ENCODE results near the gene TRAF2.

Gene TRAF2

DNA sequence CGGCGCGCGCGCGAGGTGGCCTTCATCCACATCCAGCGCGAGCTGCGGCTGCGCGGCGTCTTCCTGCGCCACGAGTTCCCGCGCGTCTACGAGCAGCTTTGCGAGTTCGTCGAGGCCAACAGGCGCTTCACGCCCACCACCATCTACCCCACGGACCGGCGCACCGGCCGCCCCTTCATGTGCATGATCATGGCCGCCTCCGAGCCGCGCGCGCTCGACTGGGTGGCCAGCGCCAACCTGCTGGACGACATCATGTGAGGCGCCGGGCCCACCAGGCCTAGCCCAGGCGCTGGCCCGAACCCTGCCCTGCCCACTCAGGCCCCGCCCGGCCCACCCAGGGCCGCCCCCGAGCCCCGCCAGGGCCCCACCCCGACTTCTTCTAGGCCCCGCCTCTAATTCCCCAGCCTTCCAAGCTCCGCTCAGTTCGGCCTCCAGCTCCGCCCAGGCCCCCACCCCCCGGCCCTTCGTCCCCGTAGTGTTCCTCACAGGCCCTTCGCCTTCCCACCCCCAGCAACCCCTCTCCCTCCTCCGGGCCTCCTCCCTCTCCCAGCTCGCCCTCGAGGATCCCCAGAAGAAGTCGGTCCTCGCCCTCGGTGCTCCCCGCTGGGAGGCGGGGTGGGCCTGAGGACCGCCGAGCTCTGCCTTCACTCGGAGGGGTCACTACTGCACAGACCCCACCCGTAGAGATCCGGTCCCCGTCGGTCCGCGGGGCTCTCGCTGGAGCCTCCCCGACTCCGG lies 39.1 kb upstream of the TRAF2 start:
- DNase-seq (ENCODE audit: low read depth): peak; percentile 65

DNA sequence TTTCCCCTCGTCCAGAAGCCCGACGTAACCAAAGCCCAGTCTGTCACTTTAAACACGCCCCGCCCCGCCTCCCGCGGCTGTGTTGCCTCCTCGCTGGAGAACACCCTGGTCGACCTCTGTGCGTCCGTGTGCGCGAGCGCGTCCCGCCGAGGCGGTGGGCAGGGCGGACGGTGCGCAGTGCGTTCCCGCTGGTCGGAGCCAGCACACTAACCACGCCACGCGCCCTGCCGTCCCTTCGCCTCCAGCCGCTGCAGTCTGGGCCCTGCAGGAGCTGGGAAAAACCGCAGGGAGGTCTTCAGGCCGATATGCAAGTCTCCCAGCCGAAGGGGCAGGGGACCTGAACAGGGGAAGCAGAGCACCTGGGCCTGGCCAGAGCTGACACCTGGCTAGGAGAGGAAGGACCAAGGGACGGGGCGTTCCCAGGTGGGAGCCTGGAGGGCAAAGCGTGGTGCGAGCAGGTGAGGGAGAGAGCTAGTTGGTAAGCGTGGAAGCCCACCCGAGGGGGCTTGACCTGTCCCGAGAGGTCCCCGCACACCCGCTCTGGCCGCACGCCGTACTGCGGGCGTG lies 38.4 kb upstream of the TRAF2 start:
- DNase-seq (ENCODE audit: low read depth): peak; percentile 68

DNA sequence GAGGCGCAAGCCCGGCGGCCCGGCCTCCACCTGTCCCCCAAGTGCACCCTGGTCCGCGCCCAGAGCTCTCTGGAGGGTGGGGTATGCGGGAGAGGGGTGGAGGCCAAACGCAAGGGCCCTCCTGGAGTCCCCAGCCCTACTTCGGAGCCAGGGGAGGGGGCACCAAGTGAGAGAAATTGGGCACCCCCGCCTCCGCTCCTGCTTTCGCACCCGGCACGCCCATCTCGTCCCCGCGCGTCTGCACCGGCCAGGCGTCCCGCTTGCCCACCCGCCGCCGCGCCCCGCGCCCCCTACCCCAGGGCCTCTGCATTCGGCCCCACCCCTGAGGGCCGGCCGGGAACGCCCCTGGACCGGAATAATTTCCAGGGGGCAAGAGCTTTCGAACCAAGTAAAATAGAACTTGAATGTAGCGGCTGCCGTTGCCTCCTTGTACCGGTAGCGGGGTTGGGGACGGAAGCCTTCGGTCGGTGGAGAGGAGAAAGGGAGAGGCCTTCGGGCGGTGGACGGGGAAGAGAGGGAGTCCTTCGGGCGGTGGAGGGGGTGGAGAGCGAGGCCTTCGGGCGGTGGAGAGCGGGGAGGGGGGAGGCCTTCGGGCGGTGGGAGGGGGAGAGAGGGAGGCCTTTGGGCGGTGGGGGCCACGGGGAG lies 37.8 kb upstream of the TRAF2 start:
- no peak for DNase-seq (ENCODE audit: low read depth)

DNA sequence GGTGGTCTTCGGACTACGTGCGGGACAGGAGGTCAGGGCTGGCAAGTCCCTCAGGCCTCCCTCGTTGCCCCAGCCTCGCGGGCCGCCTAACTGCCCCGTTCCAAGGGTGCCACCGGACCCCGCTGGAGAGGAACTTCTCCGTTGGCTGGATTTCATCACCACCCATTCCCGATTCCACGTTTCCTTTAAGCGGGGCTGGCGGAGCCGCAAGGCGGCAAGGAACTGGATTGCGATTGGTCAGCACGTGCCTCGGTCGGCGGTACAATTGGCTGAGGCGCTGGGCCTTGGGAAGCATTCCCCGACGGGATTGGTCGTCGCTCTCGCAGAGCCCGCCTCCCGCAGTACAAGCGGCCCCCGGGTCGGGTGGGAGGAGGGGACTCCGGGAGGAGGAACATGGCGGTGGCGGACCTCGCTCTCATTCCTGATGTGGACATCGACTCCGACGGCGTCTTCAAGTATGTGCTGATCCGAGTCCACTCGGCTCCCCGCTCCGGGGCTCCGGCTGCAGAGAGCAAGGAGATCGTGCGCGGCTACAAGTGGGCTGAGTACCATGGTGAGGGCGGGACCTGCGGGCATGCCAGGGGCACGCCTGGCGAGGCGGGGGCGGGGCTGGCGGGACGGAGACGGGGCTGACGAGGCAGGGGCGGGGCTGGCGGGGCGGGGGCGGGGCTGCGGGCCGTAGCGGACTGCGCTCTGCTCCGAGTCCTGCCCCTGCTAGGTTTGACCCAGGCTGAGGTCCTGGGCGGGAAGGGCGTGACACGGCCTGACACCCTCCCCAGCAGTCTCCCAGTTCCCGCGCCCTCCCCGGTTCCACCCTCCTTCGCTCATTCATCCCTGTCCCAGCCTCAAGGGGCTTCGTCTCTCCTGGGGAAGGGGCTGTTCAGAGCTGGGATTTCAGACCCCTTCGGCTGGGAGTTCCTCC lies 37.0 kb upstream of the TRAF2 start, which contains the start of gene PHPT1:
TSS of gene PHPT1 (plus strand) at position 372 of the 922 bp plus-strand sequence. CDS start at position 394, 22 bp downstream.
- DNase-seq (ENCODE audit: low read depth): peak; percentile 99

DNA sequence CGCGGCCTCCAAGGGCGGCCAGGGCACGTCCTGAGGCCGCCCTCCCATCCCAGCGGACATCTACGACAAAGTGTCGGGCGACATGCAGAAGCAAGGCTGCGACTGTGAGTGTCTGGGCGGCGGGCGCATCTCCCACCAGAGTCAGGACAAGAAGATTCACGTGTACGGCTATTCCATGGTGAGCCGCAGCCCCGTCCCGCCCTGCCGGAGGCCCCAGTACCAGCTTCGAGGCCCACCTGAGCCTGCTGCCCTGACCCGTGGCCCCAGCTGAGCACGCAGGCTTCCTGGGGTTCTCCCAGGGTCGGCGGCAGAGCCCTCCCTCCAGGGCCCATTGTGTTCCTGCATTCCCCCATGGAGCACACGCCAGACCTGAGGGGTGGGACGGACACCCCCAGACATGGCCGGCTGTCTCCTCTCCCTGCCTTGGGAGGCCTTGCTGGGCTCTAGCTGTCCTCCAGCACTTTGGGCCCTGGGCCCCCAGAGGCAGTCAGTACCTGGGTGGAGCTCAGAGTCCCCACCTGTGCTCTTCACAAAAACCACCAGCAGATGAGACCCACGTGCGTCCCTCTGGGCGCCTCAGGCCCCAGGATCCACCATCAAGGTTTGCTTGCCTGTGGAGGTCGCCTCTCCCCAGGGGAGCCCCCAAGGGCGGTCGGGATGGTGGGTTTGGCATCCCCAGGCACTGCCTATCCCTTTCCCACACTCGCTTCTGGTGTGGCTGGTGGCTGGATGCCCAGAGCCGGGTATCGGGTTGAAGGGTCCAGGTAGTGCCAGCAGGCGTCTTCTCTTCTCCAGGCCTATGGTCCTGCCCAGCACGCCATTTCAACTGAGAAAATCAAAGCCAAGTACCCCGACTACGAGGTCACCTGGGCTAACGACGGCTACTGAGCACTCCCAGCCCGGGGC lies 36.1 kb upstream of the TRAF2 start:
- no peak for DNase-seq (ENCODE audit: low read depth)

DNA sequence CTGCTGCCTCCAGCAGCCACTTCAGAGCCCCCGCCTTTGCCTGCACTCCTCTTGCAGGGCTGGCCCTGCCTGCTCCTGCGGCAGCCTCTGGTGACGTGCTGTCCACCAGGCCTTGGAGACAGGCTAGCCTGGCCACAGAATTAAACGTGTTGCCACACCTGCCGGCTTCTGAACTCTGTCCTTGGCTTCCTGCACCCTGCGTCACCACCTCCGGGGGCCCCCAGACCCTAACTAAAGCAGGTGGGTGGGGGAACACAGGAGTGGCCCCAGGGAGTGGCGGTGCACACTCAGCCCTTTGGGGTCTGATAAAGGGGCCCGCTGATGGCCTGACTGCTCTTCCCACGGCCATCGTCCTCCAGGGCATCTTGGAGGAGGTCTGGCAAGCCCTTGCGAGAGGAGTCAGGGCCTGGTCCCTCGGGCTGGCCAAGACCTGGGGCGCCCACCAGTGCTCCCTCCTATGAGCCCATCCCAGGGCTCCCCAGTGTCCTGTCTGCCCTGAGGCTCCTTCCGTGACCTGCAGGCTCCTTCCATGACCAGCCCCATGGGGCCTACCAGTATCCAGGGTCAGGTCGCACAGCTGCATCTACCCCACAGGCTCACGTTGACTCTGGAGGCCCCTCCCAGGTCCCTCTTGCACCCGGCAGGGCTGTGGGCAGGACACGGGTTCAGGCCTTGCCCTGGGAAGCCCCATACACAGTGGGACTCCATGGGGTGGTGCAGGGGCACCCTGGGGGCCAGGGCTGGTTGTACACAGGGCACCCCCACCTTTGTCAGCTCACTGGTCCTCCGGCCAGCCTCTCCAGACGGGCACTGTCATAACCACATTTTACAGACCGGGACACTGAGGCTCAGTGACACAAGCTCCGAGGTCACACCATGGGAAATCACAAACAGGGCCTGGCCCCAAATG lies 35.2 kb upstream of the TRAF2 start:
- DNase-seq (ENCODE audit: low read depth): no peak

DNA sequence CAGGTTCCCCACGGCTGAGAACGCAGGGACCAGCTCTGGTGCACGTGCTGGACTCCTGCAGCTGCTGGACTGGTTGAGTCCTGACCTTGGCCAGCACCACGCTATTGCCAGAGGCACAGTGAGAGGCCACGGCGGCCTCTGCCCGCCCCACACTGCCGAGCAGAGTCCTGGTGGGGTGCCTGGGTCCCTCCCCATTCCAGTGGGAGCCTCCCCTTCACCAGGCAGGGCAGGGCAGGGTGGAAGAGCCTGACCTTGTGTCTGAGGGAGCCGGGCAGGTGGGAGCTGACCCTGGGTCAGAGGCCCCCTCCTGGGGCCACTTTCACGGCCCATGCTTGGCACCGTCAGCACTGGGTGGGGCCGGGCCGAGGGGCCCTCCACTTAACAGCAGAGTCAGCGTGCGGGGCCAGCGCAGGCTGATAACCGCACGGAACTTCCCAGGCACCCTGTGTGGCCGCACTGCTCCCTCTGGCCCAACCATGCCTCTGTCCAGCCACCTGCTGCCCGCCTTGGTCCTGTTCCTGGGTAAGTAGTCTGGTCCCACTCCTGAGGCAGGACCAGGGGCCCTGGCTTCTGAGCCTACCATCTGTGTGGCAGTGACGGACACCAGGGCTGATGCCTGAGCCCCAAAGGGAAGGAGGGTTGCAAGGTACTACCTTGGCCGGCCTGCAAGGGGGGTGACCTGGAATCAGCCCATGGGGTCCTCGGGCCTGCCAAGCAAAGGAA lies 34.2 kb upstream of the TRAF2 start, which contains the start of gene MAMDC4:
TSS of gene MAMDC4 (plus strand) at position 406 of the 723 bp plus-strand sequence. CDS start at position 477, 71 bp downstream.
- DNase-seq (ENCODE audit: low read depth): no peak

DNA sequence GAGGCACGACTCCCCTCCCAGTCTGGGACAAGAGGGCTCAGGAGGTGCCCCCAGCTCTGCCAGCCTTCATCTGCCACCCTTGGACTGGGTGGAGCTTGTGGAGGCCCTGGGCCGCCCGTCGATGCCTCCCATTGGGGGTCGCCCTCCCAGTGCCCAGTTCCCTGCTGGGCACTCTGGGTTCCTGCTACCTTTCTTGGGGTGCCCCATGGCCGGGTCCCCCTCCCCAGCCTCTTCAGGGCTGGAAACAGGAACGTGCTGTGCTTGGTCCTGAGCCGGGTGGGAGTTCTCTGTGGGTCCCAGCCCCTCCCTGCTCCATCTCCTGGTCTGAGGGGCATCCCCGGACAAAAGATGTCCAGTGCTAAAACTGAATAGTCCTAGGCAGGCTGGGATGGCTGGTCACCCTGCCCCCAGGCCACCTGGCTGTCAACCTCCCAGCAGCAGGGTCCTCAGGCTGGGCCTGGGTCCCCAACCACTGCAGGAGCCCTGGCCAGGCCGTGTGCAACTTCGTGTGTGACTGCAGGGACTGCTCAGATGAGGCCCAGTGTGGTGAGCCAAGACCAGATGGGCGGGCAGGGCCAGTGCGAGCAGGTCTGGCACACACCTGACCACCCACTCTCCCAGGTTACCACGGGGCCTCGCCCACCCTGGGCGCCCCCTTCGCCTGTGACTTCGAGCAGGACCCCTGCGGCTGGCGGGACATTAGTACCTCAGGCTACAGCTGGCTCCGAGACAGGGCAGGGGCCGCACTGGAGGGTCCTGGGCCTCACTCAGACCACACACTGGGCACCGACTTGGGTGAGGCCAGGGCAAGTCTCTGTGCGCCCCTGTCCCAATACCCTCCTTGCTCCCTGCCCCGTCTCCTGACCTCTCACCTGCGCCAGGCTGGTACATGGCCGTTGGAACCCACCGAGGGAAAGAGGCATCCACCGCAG lies 33.4 kb upstream of the TRAF2 start:
- no peak for DNase-seq (ENCODE audit: low read depth)

DNA sequence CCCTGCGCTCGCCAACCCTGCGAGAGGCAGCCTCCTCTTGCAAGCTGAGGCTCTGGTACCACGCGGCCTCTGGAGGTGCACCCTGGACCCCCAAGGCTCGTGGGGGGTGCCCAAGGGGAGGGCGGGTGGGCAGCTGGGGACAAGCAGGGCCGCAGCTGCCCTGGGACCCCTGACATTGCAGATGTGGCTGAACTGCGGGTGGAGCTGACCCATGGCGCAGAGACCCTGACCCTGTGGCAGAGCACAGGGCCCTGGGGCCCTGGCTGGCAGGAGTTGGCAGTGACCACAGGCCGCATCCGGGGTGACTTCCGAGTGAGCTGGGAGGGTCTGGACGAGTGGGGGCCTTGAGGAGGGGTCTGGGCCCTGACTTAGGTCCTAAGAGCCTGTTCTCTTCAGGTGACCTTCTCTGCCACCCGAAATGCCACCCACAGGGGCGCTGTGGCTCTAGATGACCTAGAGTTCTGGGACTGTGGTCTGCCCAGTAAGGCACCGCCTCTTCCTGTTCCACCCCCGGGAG lies 32.7 kb upstream of the TRAF2 start:
- DNase-seq (ENCODE audit: low read depth): no peak

DNA sequence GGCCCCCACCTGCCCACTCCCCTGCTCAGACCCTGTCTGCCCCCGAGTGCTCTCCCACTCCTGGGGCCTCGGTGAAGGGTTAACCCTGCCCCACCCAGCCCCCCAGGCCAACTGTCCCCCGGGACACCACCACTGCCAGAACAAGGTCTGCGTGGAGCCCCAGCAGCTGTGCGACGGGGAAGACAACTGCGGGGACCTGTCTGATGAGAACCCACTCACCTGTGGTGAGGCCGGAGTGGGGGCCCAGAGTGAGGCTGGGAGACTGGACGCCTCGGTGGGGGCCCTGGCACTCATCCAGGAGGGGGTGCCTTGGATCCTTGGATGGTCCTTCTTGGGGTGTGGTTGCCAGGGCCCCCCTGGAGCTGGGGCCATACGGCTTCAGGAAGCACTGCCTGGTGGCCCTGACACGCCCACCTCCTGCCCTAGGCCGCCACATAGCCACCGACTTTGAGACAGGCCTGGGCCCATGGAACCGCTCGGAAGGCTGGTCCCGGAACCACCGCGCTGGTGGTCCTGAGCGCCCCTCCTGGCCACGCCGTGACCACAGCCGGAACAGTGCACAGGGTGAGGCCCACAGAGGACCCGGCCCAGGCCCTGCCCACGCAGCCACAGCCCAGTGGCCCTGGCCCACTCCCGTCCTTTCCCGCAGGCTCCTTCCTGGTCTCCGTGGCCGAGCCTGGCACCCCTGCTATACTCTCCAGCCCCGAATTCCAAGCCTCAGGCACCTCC lies 32.0 kb upstream of the TRAF2 start:
- DNase-seq (ENCODE audit: low read depth): no peak

DNA sequence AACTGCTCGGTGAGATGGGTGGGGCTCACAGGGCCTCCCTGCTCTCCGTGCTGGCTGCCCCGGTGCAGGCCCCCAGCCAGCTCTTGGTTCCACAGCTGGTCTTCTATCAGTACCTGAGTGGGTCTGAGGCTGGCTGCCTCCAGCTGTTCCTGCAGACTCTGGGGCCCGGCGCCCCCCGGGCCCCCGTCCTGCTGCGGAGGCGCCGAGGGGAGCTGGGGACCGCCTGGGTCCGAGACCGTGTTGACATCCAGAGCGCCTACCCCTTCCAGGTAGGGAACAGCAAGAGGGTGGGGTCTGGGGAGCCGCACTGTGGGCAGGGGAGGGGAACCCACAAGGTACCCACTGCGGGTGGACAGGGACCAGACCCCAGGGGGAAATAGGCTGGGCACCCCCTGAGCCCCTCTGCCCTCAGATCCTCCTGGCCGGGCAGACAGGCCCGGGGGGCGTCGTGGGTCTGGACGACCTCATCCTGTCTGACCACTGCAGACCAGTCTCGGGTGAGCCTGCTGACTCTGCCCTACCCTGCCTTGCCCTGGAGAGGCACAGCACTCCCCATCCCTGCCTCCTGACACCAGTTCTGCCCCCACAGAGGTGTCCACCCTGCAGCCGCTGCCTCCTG lies 31.4 kb upstream of the TRAF2 start:
- DNase-seq (ENCODE audit: low read depth): no peak

DNA sequence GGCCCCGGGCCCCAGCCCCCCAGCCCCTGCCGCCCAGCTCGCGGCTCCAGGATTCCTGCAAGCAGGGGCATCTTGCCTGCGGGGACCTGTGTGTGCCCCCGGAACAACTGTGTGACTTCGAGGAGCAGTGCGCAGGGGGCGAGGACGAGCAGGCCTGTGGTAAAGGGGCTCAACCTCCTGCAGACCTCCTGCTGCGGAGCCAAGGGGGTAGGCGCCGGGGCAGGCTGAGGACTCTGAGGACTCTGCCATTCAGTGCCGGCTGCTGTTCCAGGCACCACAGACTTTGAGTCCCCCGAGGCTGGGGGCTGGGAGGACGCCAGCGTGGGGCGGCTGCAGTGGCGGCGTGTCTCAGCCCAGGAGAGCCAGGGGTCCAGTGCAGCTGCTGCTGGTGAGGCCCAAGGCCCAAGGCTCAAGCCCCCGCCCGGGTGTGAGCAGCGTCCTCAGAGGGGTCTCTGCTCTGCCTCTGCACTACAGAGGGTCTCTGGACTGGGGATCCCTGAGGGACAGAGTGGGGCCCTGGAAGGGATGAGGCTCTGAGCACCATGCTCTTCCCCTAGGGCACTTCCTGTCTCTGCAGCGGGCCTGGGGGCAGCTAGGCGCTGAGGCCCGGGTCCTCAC lies 30.7 kb upstream of the TRAF2 start:
- no peak for DNase-seq (ENCODE audit: low read depth)

DNA sequence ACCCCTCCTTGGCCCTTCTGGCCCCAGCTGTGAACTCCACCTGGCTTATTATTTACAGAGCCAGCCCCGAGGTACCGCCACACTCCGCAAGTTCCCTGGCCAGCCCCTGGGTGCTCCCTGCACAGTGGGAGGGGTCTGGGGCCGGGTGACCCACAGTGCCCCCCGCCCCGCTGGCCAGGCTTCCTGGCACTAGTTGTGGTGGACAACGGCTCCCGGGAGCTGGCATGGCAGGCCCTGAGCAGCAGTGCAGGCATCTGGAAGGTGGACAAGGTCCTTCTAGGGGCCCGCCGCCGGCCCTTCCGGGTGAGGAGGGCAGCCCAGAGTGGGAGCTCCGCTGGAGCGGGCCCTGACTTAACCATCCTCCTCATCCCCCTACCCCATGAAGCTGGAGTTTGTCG lies 30.2 kb upstream of the TRAF2 start:
- DNase-seq (ENCODE audit: low read depth): no peak

DNA sequence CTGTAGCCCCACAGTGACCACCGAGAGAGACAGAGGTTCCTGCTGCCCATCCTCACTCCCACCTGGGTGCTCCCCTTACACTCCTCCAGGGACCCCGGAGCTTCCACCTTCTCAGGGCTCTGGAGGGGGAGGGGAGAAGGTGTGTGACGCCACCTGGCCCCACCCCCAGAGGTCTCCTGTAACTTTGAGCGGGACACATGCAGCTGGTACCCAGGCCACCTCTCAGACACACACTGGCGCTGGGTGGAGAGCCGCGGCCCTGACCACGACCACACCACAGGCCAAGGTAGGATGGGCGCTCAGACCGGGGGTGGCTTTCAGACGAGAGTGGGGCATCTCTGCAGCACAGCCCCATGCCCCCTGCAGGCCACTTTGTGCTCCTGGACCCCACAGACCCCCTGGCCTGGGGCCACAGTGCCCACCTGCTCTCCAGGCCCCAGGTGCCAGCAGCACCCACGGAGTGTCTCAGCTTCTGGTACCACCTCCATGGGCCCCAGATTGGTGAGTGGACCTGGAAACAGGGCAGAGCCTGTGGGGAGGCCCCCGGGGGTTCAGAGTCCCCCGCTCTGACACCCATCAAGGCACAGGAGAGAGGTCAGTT lies 29.7 kb upstream of the TRAF2 start:
- no peak for DNase-seq (ENCODE audit: low read depth)

DNA sequence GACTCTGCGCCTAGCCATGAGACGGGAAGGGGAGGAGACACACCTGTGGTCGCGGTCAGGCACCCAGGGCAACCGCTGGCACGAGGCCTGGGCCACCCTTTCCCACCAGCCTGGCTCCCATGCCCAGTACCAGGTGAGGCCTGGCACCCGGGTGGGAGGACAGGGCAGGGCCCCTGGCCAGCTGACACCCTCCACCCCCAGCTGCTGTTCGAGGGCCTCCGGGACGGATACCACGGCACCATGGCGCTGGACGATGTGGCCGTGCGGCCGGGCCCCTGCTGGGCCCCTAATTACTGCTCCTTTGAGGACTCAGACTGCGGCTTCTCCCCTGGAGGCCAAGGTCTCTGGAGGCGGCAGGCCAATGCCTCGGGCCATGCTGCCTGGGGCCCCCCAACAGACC lies 29.1 kb upstream of the TRAF2 start:
- DNase-seq (ENCODE audit: low read depth): no peak
